COR-L47 (cell line): ENCODE data around the gene ETFA.

Experiments used
- DNase-seq: peaks from one replicate; lab custom pipeline; 2025; lab: John Stamatoyannopoulos, UW

ETFA gene

DNA sequence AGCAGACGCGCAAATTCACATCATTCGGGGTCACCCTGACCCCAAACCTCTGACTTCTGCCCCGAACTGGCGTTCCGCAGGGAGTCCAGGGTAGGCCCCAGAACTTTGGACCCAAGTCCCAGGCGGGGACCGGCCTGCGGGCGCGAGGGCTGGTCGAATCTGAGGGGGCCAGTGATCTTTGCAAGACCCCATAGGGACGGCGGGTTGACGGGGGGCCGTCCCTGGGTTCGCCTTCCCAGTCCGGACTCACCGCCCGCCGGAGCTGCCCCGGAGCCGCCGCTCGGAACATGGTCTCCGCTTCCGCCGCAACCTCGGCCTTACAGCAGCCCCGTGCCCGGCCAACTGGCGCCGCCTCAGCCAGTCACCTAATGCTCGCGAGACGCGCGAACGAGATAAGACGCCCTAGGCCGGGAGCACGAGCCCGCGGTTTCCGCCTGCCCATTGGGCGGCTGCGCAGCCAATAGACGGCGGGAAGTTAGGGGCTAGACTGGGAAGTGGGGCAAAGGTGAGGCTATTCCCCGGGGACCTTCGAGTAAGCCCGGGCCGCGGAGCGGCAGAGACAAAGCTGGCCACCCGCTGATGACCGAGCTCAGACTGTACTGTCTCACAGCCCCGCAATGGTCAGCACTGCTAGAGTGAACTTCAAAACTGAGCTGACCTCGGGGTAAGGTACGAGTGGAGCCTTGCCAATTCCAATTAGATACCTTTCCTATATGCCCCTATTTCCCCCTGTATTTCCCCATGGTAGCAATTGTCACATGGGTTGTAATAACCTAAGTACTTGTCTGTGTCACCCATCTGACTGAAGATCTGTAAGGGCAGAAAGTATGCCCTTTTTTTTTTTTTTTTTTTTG, at the start of gene ETFA:
Gene ETFA (minus strand): TSS at position 370 of the 854 bp plus-strand sequence. CDS start 81 bp downstream, at position 289.
- peak; percentile 97 for DNase-seq

DNA sequence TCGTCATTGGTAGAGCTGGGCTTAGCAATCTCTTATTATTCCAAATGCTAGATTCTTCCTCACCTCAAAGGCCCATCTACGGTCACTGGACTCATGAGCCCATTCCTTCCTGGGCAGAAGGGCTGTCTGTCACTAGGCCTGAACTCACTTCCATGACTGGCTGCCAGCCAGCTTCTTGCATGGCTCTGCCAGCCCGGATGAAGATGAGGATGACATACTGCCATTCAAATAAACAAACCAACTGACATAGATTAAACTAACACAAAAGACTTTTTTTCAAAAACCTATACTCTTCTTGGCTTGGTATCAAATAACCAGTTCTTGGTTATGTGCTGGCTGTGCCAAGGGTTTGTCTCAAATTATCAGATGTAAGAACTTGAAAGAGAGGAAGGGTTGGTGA, 49.1 kb upstream of the ETFA start:
- no peak for DNase-seq

- peak; percentile 13 for DNase-seq
Observed at GRCh38 chr15:76359152-76359551, 47.9 kb upstream of the ETFA start.

- DNase-seq = no peak
Observed at GRCh38 chr15:76358453-76358852, 47.2 kb upstream of the ETFA start.

GRCh38 chr15:76354823-76355440, 43.7 kb upstream of the ETFA start:
- DNase-seq = no peak

GRCh38 chr15:76353903-76354302, 42.6 kb upstream of the ETFA start:
- DNase-seq = no peak

DNA sequence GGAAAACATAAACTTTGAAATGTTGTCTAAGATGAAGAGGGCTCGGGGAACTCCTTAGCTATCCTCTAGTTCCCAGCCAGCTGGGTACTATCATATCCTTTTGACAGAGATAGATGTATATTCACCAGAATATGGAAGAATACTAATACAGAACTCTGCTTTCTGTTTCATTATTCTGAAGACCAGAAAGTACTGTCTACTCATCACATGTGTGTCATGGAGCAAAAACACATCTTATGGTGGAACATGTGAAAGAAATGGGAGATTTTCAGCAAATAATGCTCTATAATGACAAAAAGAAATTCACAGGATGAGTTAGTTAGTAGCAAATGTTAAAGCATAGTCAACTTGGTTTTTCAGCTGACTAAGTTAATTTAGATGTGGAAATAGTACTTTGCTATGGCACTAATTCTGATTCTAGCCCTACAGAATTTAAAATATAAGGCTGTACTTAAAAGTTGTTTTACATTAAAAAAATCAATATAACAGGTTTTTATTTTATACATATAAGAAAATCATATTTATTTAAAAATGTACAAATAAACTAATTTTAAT, 41.8 kb upstream of the ETFA start:
- DNase-seq = no peak

DNA sequence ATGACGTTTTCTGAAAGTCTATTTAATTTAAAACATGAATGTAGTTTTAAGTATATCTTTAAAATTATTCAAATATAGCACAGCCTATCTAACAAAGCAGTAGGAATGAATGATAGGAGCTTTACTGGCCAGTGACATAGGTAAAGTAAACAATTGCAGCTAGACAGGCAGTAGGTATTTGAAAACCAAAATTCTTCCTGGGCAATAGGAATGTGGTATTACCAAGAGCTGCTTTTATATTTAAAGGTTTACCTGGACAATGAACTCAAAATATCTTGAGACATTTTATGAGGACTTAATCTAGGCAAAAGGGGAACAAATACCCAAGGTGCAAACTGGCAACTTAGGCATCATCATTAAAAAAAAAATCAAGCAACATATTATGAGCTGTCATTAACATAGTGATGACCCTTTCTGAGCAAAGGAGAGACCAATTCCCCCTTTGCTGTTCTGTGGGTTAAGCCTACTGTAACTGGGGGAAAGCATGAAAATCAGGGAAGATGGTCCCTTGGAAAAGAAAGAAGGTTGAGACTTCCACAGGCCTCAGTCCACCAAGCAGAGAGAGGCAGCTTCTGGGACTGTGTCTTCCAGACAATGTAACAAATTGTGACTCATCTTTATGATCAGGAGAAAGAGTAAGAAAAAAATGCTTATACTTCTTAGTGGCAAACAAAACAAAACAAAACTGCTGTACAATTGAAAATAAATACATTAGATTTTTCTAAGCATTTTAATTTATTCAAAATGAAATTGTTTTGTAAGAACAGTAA, 38.2 kb upstream of the ETFA start:
- DNase-seq = no peak

DNA sequence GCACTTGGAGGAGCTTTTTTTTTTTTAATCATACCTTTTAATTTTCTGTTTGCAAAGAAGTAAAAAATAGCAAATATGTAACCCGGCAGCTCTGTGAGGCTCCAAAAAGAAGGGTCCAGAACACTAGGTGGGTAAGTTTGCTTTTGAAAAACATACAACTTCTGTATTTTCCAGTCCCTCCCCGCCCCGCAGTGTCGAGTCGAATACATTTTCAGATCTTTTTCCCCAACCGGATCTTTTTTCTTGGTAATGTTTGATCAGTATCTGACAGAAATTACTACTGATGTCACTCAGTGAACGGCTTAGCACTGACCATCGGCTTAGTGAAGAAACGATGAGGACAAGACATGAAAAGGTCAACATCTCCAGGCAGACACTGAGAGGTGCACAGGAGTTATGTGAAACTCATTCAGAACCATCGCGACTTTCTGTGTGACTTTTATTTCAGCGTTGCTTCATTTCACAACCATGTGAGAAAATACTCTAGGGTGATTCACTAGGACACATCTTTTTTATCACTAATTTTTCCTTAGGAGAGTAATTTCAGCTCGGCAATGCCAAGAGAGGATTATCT, 36.3 kb upstream of the ETFA start:
- DNase-seq = no peak

DNA sequence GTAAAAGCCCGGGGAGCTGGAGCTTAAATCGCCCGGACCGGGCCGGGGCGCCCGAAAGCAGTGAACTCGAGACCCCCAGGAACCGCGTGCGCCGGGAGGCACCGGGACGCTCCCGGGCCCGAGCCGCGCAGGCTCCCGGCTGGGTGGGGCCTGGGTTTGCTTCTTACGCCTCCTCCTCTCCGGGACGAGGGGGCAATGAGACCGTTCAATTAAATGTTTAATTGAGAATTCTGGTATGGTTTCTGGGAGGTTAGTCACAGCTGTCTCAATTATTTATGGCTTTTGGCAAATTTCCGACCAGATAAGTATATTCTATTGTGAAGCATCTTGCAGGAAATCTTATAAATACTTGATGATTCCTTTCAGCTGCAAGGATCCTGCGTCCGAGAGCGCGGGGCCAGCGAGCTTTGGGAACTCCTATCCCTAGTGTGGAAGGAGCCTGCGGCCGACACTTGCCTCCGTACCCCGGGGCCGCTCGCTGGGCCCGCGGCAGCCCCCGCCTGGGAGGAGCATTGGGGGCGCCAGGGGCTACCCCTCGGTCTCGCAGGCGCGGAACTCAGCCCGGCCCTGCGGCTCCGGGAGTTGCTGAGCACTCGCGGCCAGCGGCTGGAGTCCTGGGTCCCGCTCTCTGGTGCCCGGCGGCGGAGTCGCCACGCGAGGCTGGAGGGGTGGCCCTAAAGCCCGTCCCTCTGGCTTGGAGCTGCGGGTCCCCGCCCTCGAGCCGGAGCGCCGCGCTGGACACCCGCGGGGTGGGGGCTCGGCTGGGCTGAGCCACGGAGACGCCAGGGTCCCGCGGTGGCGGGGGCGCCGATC, 35.6 kb upstream of the ETFA start:
- no peak for DNase-seq

- DNase-seq = no peak
Observed at GRCh38 chr15:76345880-76346668, 34.8 kb upstream of the ETFA start.

- DNase-seq = no peak
Observed at GRCh38 chr15:76345583-76345879, 34.3 kb upstream of the ETFA start.

DNA sequence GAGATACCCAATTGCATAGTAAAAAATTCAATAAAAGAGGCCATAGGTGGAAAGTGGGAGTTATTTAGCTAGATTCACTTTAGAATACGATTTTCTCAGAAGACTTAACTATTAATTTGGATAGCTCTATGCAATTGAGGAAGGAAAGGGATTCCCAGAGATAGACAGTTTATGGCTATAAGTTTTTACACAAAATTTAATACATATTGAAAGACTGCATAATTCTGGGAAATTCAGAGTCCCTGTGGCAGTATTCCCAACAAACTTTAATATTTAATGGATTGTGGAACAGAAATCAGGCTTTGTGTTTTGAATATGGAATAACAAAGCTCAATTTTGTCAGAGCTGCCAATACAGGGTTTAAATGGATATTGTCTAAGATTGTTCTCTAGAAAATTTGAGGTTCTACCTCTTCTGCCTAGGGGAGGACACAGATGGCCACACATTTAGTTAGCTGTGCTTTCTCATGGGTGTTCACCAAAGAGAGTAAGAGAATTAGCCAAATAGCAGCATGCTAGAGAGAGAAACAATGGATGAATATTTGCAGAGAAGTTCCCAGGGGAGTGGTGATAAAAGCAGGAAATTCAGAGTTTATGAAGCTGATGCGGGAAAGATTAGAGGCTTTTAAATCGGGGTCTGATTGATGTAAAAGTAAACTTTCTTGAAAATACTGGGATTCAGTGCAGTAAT, 33.8 kb upstream of the ETFA start:
- no peak for DNase-seq

DNA sequence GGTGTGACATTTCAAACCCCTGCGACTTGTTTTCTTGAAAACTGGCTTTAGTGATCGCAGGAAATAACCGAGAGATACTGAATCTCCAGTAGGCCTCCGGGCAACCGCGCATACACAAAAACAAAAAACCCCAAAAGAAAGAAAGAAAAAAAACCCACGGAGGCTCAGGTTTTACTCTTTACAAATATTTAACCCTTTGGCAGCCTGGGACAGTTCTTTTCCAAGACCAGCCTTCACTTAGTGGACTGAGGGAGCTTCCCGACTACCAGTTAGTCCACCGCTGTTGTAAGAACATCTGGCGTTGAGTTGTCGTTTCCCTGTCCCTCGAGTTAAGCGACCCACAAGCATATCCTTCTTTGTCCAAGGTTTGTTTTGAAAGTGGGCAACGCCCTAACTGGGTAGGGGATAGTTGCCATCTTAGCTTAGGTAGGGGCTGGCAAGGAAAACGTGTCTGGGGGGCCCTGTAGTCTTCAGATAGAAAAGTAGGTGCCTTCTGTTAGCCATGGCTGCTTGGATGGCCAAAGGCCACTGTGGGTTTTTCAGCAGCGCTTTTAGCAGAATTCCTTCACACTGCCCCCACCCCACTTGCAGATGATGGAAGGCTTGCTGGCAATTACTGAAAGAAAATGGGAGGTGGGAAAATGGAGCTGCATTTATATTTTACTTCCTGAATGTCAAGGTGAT, 32.2 kb upstream of the ETFA start:
- DNase-seq = no peak

GRCh38 chr15:76342382-76343201, 31.3 kb upstream of the ETFA start:
- no peak for DNase-seq

- no peak for DNase-seq
Observed at GRCh38 chr15:76342058-76342381, 30.8 kb upstream of the ETFA start.

GRCh38 chr15:76341366-76342057, 30.2 kb upstream of the ETFA start:
- DNase-seq = no peak

- DNase-seq = peak; percentile 50
Observed at GRCh38 chr15:76340803-76341365, 29.6 kb upstream of the ETFA start.
